CD14-positive monocyte (primary cell): ENCODE data around the gene SFT2D3. TPM values are rescaled to one million over a fixed set of nuclear protein-coding genes. Genes with fewer than 3 reads are reported as not detected.

Source experiments
- DNase-seq, 3 donors: peaks; one replicate each; pipeline ENCODE4 v3.0.0-alpha.2; 2011 to 2022
- H2AFZ ChIP-seq: 2 replicates; pipeline ENCODE4 v1.6.0; 2012; ENCODE audit warnings: mild to moderate bottlenecking, low read depth, low read length, inconsistent platforms; ENCODE audit not compliant: insufficient read depth, poor library complexity, severe bottlenecking
- H3K27ac ChIP-seq, 2 donors: 1 replicate in 1 of 2; 2 replicates in 1 of 2; pipeline ENCODE4 v1.5.1; 2012 to 2013; ENCODE audit warnings: low read length in 2 of 2, control low read depth in 1 of 2, inconsistent platforms in 1 of 2, low read depth in 1 of 2, mild to moderate bottlenecking in 1 of 2
- H3K27me3 ChIP-seq, 2 donors: one replicate each; pipeline versions ENCODE4 v1.6.0 to v1.6.1; 2011 to 2013; ENCODE audit warnings: low read length in 2 of 2; ENCODE audit not compliant: control insufficient read depth in 2 of 2, insufficient read depth in 2 of 2
- H3K36me3 ChIP-seq, 2 donors: replicated peaks in 1 of 2; 1 replicate in 1 of 2; 2 replicates in 1 of 2; pipeline versions ENCODE4 v1.5.1 to v1.6.1; 2012 to 2013; ENCODE audit warnings: low read length in 2 of 2, control low read depth in 1 of 2, inconsistent platforms in 1 of 2, mild to moderate bottlenecking in 1 of 2; ENCODE audit not compliant: insufficient read depth in 2 of 2, control insufficient read depth in 1 of 2
- H3K4me1 ChIP-seq, 2 donors: 1 replicate in 1 of 2; 2 replicates in 1 of 2; pipeline versions ENCODE4 v1.5.1 to v1.6.1; 2012 to 2013; ENCODE audit warnings: low read length in 2 of 2, control low read depth in 1 of 2, inconsistent platforms in 1 of 2, mild to moderate bottlenecking in 1 of 2, moderate library complexity in 1 of 2; ENCODE audit not compliant: insufficient read depth in 2 of 2, control insufficient read depth in 1 of 2
- H3K4me2 ChIP-seq: replicated peaks from 2 replicates; pipeline ENCODE3; 2012; ENCODE audit warnings: low read length, moderate library complexity, mild to moderate bottlenecking; ENCODE audit not compliant: poor library complexity, severe bottlenecking; ENCODE audit errors: extremely low read depth
- H3K4me3 ChIP-seq, 3 experiments: fragments of 200-600 bp in 1 of 3; sonication (generic) in 1 of 3; replicated peaks in 1 of 3; 1 replicate in 2 of 3; 2 replicates in 1 of 3; pipeline ENCODE4 v1.5.1; 2011 to 2013; ENCODE audit warnings: low read length in 3 of 3, mild to moderate bottlenecking in 3 of 3, control low read depth in 2 of 3, low read depth in 2 of 3, inconsistent platforms in 1 of 3, moderate library complexity in 1 of 3
- H3K79me2 ChIP-seq: 2 replicates; pipeline ENCODE4 v1.6.0; 2012; ENCODE audit warnings: mild to moderate bottlenecking, control low read depth, inconsistent platforms, low read length, moderate library complexity; ENCODE audit not compliant: insufficient read depth
- H3K9ac ChIP-seq: 2 replicates; pipeline ENCODE4 v1.6.0; 2017; ENCODE audit warnings: low read length, mild to moderate bottlenecking; ENCODE audit not compliant: insufficient read depth, poor library complexity, severe bottlenecking
- H3K9me3 ChIP-seq, 2 donors: replicated peaks in 1 of 2; 1 replicate in 1 of 2; 2 replicates in 1 of 2; pipeline versions ENCODE4 v1.5.1 to v1.6.1; 2012 to 2013; ENCODE audit warnings: low read length in 2 of 2, control low read depth in 1 of 2; ENCODE audit not compliant: control insufficient read depth in 1 of 2, insufficient read depth in 1 of 2
- H4K20me1 ChIP-seq: 2 replicates; pipeline ENCODE4 v1.6.0; 2012; ENCODE audit warnings: mild to moderate bottlenecking, low read length, control low read depth, moderate library complexity; ENCODE audit not compliant: insufficient read depth
- H3K27ac Mint-ChIP-seq, 7 donors: one replicate each; pipeline ENCODE4 v1.8.0; 2020; ENCODE audit warnings: mild to moderate bottlenecking in 7 of 7, mixed read lengths in 7 of 7, moderate library complexity in 6 of 7, inconsistent platforms in 2 of 7
- H3K27me3 Mint-ChIP-seq, 3 donors: one replicate each; pipeline ENCODE4 v1.8.0; 2021 to 2022; ENCODE audit warnings: low read depth in 3 of 3, mild to moderate bottlenecking in 3 of 3, mixed read lengths in 3 of 3, moderate library complexity in 3 of 3, inconsistent platforms in 1 of 3
- H3K36me3 Mint-ChIP-seq, 2 donors: one replicate each; pipeline ENCODE4 v1.8.0; 2020; ENCODE audit warnings: mixed read lengths in 2 of 2, inconsistent platforms in 1 of 2, mild to moderate bottlenecking in 1 of 2
- H3K4me1 Mint-ChIP-seq: one replicate; pipeline ENCODE4 v1.8.0; 2020; ENCODE audit warnings: mild to moderate bottlenecking, mixed read lengths
- H3K4me3 Mint-ChIP-seq, 2 donors: one replicate each; pipeline ENCODE4 v1.8.0; 2020; ENCODE audit warnings: mild to moderate bottlenecking in 2 of 2, mixed read lengths in 2 of 2, moderate library complexity in 1 of 2
- H3K9me3 Mint-ChIP-seq, 7 donors: one replicate each; pipeline ENCODE4 v1.8.0; 2020 to 2022; ENCODE audit warnings: mixed read lengths in 7 of 7, mild to moderate bottlenecking in 6 of 7, moderate library complexity in 6 of 7, inconsistent platforms in 2 of 7
- WGBS: methylation state at CpG from one replicate; pipeline ENCODE4 v1.1.5; 2013; ENCODE audit warnings: missing lambda C conversion rate; ENCODE audit not compliant: insufficient coverage; 5-methylcytosine and 5-hydroxymethylcytosine counted together
- intact Hi-C, 2 donors: fragments of 100-400 bp; cut with micrococcal nuclease; formaldehyde crosslinking; loops; one replicate each; pipeline versions ENCODE4 v1.15.0 to v1.15.1; 2023
- polyA plus RNA-seq, 3 donors: library from polyadenylated mRNA; depleted of rRNA in 1 of 3; unstranded in 2 of 3; stranded (reverse) in 1 of 3; fragments of 300-500 nt in 2 of 3; fragments of >200 nt in 1 of 3; fragmentation: Illumina TruSeq in 2 of 3; gene quantifications; 1 replicate in 2 of 3; 2 replicates in 1 of 3; pipeline ENCODE4 v1.2.3, GENCODE V29; 2012 to 2021
- TF ChIP-seq, protein P1 (sequence below): fragments of 200-600 bp; IDR thresholded peaks from one replicate; pipeline ENCODE4 v1.8.0; 2022; ENCODE audit warnings: antibody characterized with exemption, mild to moderate bottlenecking

The SFT2D3 gene
- polyA plus RNA-seq, 3 donors: 3.8 to 4.9 TPM; not detected in 1

DNA sequence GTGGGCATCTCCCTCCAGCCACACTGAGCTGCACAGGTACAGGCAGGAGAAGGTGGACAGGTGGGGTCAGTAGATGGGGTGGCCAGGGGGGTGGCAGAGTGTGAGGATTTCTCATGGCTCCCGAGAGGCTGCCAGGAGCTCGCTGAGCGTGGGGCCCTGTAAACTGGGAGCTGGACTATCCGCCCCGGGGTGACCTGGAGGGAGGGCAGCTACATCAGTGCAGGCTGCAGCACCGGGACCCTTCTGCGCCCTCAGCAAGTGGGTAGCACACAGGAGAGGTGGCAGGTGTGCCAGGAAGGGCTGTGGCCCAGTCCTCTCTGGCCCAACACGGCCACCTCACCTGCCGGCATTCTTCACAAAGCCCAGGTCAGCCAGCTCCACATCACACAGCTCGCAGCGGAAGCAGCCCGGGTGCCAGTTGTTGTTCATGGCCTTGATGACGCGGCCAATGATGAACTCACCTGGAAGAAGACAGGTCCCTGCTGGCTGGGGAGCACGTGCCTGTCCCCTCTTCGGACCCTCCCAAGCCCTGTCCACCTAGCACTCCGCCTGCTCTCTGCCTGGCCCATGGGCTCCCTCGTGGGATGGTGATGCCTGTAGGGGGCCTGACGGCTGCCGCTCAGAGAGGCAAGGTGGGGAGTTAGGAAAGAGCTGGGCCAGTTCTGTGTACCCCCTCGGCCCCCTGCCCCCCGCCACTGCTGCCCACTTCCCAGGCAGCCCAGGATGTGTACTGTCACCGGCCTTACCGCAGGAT, 47.0 kb upstream of the SFT2D3 start:
- Mint-ChIP-seq H3K27ac (peak overlapping the region in 1 of 7 donors; percentile 54), H3K4me3 (no peak overlapping the region), H3K27me3 (peaks cover 0 to 5% (median 4%) of the 10 kb centered on the region in 3 donors), H3K4me1 (peaks cover 9% of the 10 kb centered on the region), H3K36me3 (no peaks in the 10 kb centered on the region), H3K9me3 (peaks cover 0 to 2% (median 0%) of the 10 kb centered on the region in 7 donors)
- no peak overlapping the region for H3K4me3 ChIP-seq
- H3K27me3 ChIP-seq: no peaks in the 10 kb centered on the region
- no peak overlapping the region for H3K4me2 ChIP-seq
- no peak overlapping the region for H2AFZ ChIP-seq
- H3K9ac ChIP-seq: no peak overlapping the region
- peaks cover 5% of the 10 kb centered on the region in 2 donors for H3K4me1 ChIP-seq
- TF ChIP-seq, protein P1, sequence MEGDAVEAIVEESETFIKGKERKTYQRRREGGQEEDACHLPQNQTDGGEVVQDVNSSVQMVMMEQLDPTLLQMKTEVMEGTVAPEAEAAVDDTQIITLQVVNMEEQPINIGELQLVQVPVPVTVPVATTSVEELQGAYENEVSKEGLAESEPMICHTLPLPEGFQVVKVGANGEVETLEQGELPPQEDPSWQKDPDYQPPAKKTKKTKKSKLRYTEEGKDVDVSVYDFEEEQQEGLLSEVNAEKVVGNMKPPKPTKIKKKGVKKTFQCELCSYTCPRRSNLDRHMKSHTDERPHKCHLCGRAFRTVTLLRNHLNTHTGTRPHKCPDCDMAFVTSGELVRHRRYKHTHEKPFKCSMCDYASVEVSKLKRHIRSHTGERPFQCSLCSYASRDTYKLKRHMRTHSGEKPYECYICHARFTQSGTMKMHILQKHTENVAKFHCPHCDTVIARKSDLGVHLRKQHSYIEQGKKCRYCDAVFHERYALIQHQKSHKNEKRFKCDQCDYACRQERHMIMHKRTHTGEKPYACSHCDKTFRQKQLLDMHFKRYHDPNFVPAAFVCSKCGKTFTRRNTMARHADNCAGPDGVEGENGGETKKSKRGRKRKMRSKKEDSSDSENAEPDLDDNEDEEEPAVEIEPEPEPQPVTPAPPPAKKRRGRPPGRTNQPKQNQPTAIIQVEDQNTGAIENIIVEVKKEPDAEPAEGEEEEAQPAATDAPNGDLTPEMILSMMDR: no peak
- no peaks in the 10 kb centered on the region for H3K79me2 ChIP-seq
- DNase-seq: no peak
- no peaks in the 10 kb centered on the region for H3K9me3 ChIP-seq
- intact Hi-C loops: no loop called here
- WGBS: 96% methylated on average over 19 of the region's 24 CpGs
- no peak overlapping the region for H3K27ac ChIP-seq
- no peaks in the 10 kb centered on the region for H4K20me1 ChIP-seq
- H3K36me3 ChIP-seq: no peaks in the 10 kb centered on the region

DNA sequence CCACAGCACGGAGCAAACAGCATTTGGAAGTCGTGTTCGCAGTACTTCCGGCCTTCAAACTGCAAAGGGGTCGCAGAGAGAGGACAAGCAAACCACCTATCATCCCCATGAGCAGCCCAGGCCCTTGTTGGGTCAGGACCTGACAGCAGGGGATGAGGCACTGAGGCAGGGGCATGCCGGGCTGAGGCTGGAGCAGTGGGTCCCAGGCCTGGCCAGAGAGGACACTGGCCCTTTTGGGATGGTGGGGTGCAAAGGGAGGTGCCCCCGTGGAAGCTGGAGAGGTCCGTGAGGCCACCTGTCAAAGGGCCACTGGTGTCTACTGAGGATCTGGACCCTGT, 46.5 kb upstream of the SFT2D3 start:
- H2AFZ ChIP-seq: no peak overlapping the region
- no peak overlapping the region for H3K4me2 ChIP-seq
- peaks cover 0 to 5% (median 4%) of the 10 kb centered on the region in 3 donors for H3K27me3 Mint-ChIP-seq
- DNase-seq: no peak
- H3K27ac Mint-ChIP-seq: no peak overlapping the region
- intact Hi-C loops: no loop called here
- no peak overlapping the region for H3K4me3 Mint-ChIP-seq
- TF ChIP-seq, protein P1: no peak
- H3K79me2 ChIP-seq: no peaks in the 10 kb centered on the region
- no peaks in the 10 kb centered on the region for H4K20me1 ChIP-seq
- H3K4me3 ChIP-seq: no peak overlapping the region
- H3K9ac ChIP-seq: no peak overlapping the region
- WGBS: 96% methylated on average over 7 of the region's 8 CpGs
- no peaks in the 10 kb centered on the region for H3K27me3 ChIP-seq
- H3K27ac ChIP-seq: no peak overlapping the region
- peaks cover 10% of the 10 kb centered on the region for H3K4me1 Mint-ChIP-seq
- no peaks in the 10 kb centered on the region for H3K4me1 ChIP-seq
- peaks cover 0 to 1% of the 10 kb centered on the region in 2 donors for H3K9me3 ChIP-seq
- H3K36me3 Mint-ChIP-seq: no peaks in the 10 kb centered on the region
- no peaks in the 10 kb centered on the region for H3K36me3 ChIP-seq
- peaks cover 0 to 2% (median under 1%) of the 10 kb centered on the region in 7 donors for H3K9me3 Mint-ChIP-seq
